ENCODE measurements around the gene CUX1. TPM values are rescaled to one million over a fixed set of nuclear protein-coding genes. Genes with fewer than 3 reads are reported as not detected.

Gene CUX1
- total RNA-seq, 1 donor from 2014 or later: 66.4 TPM

GRCh38 chr7:102028206-102028826, 210.9 kb downstream of the CUX1 start:
- peaks cover 8% of the 10 kb centered on the region for H3K36me3 Mint-ChIP-seq
- H3K4me1 ChIP-seq: no peaks in the 10 kb centered on the region
- no peaks in the 10 kb centered on the region for H3K36me3 ChIP-seq
- H3K27ac Mint-ChIP-seq: no peak overlapping the region
- peaks cover 8% of the 10 kb centered on the region for H3K4me1 Mint-ChIP-seq
- no peak overlapping the region for H3K4me2 ChIP-seq
- H3K4me3 ChIP-seq: no peak overlapping the region
- H2AFZ ChIP-seq (replicated peaks): no peak overlapping the region
- H3K9me3 Mint-ChIP-seq: no peaks in the 10 kb centered on the region
- H3F3A ChIP-seq (ENCODE audit: low read depth): no peaks in the 10 kb centered on the region
- no peak overlapping the region for H3K9ac ChIP-seq
- peak overlapping the region; percentile 48 for H3K27ac ChIP-seq
- no peaks in the 10 kb centered on the region for H3K9me3 ChIP-seq (ENCODE audit: low read depth)
- no peak overlapping the region for H3K4me3 Mint-ChIP-seq
- H3K79me2 ChIP-seq (ENCODE audit: low read depth): peaks cover 28% of the 10 kb centered on the region
- peaks cover 7% of the 10 kb centered on the region for H3K27me3 Mint-ChIP-seq (ENCODE audit: insufficient read depth, low read depth)
- TF ChIP-seq, protein P1, sequence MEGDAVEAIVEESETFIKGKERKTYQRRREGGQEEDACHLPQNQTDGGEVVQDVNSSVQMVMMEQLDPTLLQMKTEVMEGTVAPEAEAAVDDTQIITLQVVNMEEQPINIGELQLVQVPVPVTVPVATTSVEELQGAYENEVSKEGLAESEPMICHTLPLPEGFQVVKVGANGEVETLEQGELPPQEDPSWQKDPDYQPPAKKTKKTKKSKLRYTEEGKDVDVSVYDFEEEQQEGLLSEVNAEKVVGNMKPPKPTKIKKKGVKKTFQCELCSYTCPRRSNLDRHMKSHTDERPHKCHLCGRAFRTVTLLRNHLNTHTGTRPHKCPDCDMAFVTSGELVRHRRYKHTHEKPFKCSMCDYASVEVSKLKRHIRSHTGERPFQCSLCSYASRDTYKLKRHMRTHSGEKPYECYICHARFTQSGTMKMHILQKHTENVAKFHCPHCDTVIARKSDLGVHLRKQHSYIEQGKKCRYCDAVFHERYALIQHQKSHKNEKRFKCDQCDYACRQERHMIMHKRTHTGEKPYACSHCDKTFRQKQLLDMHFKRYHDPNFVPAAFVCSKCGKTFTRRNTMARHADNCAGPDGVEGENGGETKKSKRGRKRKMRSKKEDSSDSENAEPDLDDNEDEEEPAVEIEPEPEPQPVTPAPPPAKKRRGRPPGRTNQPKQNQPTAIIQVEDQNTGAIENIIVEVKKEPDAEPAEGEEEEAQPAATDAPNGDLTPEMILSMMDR (IDR thresholded peaks at IDR 0.05): no peak
- no peak for TF ChIP-seq EZH2 (IDR thresholded peaks at IDR 0.05)
- TF ChIP-seq EZH2phosphoT487 (IDR thresholded peaks at IDR 0.05): no peak
- H4K20me1 ChIP-seq (ENCODE audit: low read depth): peaks cover 30% of the 10 kb centered on the region
- H3K27me3 ChIP-seq: no peaks in the 10 kb centered on the region
- DNase-seq (ENCODE audit: low spot score): no peak

DNA sequence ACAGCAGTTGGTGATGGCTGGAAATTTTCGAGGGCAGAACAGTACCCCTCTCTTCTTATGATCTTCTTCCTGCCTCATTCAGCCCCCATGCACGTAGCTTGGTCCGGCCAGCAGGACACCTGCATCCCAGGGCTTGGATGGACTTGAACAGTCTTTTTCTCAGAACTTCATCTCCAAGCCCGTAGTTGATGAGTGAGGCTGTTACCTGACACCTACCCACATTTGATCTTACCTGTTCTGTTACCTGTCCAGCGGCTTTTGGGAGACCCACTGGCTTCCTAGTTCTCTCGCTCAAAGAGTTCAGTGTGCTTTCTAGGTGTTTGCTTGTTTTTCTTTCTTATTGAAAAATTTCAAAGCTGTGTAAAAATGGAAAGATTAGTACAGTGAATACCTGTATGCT, 212.2 kb downstream of the CUX1 start:
- H3K27ac Mint-ChIP-seq: no peak overlapping the region
- Histone ChIP-seq H3K4me3 (no peak overlapping the region), H3K4me2 (no peak overlapping the region), H3K9ac (no peak overlapping the region), H3K4me1 (no peaks in the 10 kb centered on the region), H4K20me1 (ENCODE audit: low read depth) (peaks cover 19% of the 10 kb centered on the region), H3K36me3 (no peaks in the 10 kb centered on the region), H3K27me3 (no peaks in the 10 kb centered on the region), H3F3A (ENCODE audit: low read depth) (no peaks in the 10 kb centered on the region), H3K79me2 (ENCODE audit: low read depth) (peaks cover 19% of the 10 kb centered on the region), H3K9me3 (ENCODE audit: low read depth) (no peaks in the 10 kb centered on the region), H3K27ac (no peak overlapping the region), H2AFZ (replicated peaks) (no peak overlapping the region)
- TF ChIP-seq EZH2 (IDR thresholded peaks at IDR 0.05) (no peak), EZH2phosphoT487 (IDR thresholded peaks at IDR 0.05) (no peak)
- TF ChIP-seq, protein P1 (IDR thresholded peaks at IDR 0.05): no peak
- H3K4me3 Mint-ChIP-seq: no peak overlapping the region
- H3K27me3 Mint-ChIP-seq (ENCODE audit: insufficient read depth, low read depth): peaks cover 7% of the 10 kb centered on the region
- H3K36me3 Mint-ChIP-seq: peaks cover 8% of the 10 kb centered on the region
- H3K9me3 Mint-ChIP-seq: no peaks in the 10 kb centered on the region
- H3K4me1 Mint-ChIP-seq: peaks cover 2% of the 10 kb centered on the region
- no peak for DNase-seq (ENCODE audit: low spot score)

DNA sequence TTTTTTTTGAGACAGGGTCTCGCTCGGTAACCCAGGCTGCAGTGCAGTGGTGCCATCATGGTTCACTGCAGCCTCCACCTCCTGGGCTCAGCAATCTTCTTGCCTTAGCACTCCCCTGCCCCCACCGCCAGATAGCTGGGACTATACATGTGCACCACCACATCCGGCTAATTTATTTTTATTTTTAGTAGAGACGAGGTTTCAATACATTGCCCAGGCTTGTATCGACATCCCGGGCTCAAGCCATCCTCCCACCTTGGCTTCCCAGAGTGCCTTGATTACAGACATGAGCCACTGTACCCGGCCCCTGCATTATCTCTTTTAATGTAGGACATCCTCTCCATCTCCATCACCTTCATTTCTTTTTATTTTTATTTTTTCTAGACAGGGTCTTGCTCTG, 213.3 kb downstream of the CUX1 start:
- TF ChIP-seq EZH2phosphoT487 (IDR thresholded peaks at IDR 0.05) (no peak), EZH2 (IDR thresholded peaks at IDR 0.05) (no peak)
- TF ChIP-seq, protein P1 (IDR thresholded peaks at IDR 0.05): no peak
- Histone ChIP-seq H3K27me3 (no peaks in the 10 kb centered on the region), H3K79me2 (ENCODE audit: low read depth) (peaks cover 9% of the 10 kb centered on the region), H3K4me1 (no peaks in the 10 kb centered on the region), H3K9ac (no peak overlapping the region), H3K27ac (no peak overlapping the region), H4K20me1 (ENCODE audit: low read depth) (peaks cover 8% of the 10 kb centered on the region), H2AFZ (replicated peaks) (no peak overlapping the region), H3K36me3 (no peaks in the 10 kb centered on the region), H3F3A (ENCODE audit: low read depth) (no peaks in the 10 kb centered on the region), H3K4me3 (no peak overlapping the region), H3K9me3 (ENCODE audit: low read depth) (no peaks in the 10 kb centered on the region), H3K4me2 (no peak overlapping the region)
- Mint-ChIP-seq H3K4me3 (no peak overlapping the region), H3K4me1 (no peaks in the 10 kb centered on the region), H3K9me3 (no peaks in the 10 kb centered on the region), H3K27me3 (ENCODE audit: insufficient read depth, low read depth) (peaks cover 6% of the 10 kb centered on the region), H3K36me3 (peaks cover 8% of the 10 kb centered on the region), H3K27ac (no peak overlapping the region)
- no peak for DNase-seq (ENCODE audit: low spot score)

Measured in neural progenitor cell (in vitro differentiated cells).